Activated naive CD4-positive, alpha-beta T cell treated with anti-CD3 and anti-CD28 coated beads, Interleukin-2, amount 50 U/mL, for 16 hours (primary cell): ENCODE results near the gene KAZALD1.

Source experiments
- DNase-seq: peaks from one replicate; pipeline ENCODE4 v3.0.0-alpha.2; 2020

The KAZALD1 gene

GRCh38 chr10:101061624-101062231 is at the start of gene KAZALD1:
Gene KAZALD1, plus strand, starts transcription at chr10:101061989. Its CDS starts 604 bp downstream, at chr10:101062593.
- peak; percentile 38 for DNase-seq

GRCh38 chr10:101012525-101013364 is 49.0 kb upstream of the KAZALD1 start:
- peak; percentile 74 for DNase-seq

- DNase-seq = no peak
These were observed 48.4 kb upstream of the KAZALD1 start for GRCh38 chr10:101013365-101013825.

GRCh38 chr10:101014230-101014884 is 47.4 kb upstream of the KAZALD1 start:
- DNase-seq = peak; percentile 74

GRCh38 chr10:101014966-101015581 is 46.7 kb upstream of the KAZALD1 start:
- no peak for DNase-seq

- no peak for DNase-seq
These were observed 46.2 kb upstream of the KAZALD1 start for GRCh38 chr10:101015582-101015973.

- DNase-seq = no peak
These were observed 45.0 kb upstream of the KAZALD1 start for GRCh38 chr10:101016814-101017213.

- DNase-seq = no peak
These were observed 43.6 kb upstream of the KAZALD1 start for GRCh38 chr10:101018118-101018599.

- peak; percentile 76 for DNase-seq
These were observed 43.0 kb upstream of the KAZALD1 start for GRCh38 chr10:101018600-101019439.

- DNase-seq = no peak
These were observed 42.4 kb upstream of the KAZALD1 start for GRCh38 chr10:101019440-101019703.

GRCh38 chr10:101020427-101021075 is 41.2 kb upstream of the KAZALD1 start:
- DNase-seq = no peak

GRCh38 chr10:101021239-101021638 is 40.5 kb upstream of the KAZALD1 start:
- no peak for DNase-seq

GRCh38 chr10:101021692-101022251 is 40.0 kb upstream of the KAZALD1 start:
- no peak for DNase-seq

- no peak for DNase-seq
These were observed 38.7 kb upstream of the KAZALD1 start for GRCh38 chr10:101022967-101023705.

- no peak for DNase-seq
These were observed 34.6 kb upstream of the KAZALD1 start for GRCh38 chr10:101027106-101027720.

GRCh38 chr10:101028446-101029337 is 33.1 kb upstream of the KAZALD1 start:
- DNase-seq = no peak

GRCh38 chr10:101029520-101030295 is 32.1 kb upstream of the KAZALD1 start:
- no peak for DNase-seq

- DNase-seq = no peak
These were observed 31.2 kb upstream of the KAZALD1 start for GRCh38 chr10:101030496-101031127.
